Choroid plexus epithelial cell (primary cell): ENCODE results near the gene KRTAP10-11.
"Not testable (repeated sequence)": the region's sequence is repeated elsewhere in the genome, so short reads cannot be mapped to it uniquely, and the experiment has no call there.

Source experiments
- DNase-seq: peaks from one replicate; pipeline ENCODE4 v3.0.0-alpha.2; 2010; ENCODE audit warnings: low read depth
- H3K4me3 ChIP-seq: 2 replicates; pipeline ENCODE4 v1.5.1; 2011; ENCODE audit warnings: low read depth, mild to moderate bottlenecking, control low read depth, low read length, moderate library complexity
- CTCF ChIP-seq: conservative IDR thresholded peaks from 2 replicates; pipeline ENCODE4 v1.5.1; 2011; ENCODE audit warnings: low read depth, mild to moderate bottlenecking, control low read depth, inconsistent platforms, low read length, moderate library complexity

Gene KRTAP10-11

DNA sequence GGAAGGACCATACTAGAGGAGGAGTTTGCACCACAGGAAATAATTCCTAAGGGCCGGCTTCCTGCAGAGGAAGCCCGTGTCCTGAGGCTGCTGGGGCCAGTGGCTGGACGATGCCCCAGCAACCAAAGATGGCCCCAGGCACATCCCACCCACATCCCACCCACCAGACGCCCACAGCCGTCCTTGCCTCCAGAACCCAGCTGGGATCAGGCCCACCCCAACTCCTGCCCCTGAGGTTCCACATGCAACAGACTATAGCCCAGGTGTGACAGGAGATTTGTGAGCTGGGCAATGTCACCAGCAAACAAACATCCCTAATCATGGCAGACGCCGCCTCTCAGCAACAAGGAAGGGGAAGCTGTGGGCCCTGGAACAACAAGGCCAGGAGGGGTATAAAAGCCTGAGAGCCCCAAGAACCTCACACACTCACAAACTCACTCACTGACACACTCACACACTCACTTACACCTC is 19.5 kb upstream of the KRTAP10-11 start, which contains the start of gene KRTAP10-9:
TSS of gene KRTAP10-9 (plus strand) at position 421 of the 471 bp plus-strand sequence. CDS start 79 bp downstream, outside the sequence.
- no peak within 1 kb of the TSS for H3K4me3 ChIP-seq
- no peak for TF ChIP-seq CTCF
- DNase-seq: no peak

DNA sequence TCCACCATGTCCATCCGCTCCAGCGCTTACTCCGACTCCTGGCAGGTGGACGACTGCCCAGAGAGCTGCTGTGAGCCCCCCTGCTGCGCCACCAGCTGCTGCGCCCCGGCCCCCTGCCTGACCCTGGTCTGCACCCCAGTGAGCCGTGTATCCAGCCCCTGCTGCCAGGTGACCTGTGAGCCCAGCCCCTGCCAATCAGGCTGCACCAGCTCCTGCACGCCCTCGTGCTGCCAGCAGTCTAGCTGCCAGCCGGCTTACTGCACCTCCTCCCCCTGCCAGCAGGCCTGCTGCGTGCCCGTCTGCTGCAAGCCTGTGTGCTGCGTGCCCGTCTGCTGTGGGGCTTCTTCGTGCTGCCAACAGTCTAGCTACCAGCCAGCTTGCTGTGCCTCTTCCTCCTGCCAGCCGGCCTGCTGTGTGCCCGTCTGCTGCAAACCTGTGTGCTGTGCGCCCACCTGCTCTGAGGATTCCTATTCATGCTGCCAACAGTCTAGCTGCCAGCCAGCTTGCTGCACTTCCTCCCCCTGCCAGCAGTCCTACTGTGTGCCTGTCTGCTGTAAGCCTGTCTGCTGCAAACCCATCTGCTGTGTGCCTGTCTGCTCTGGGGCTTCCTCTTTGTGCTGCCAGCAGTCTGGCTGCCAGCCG is 18.9 kb upstream of the KRTAP10-11 start:
- not testable (repeated sequence) for DNase-seq, H3K4me3 ChIP-seq

- DNase-seq: not testable (repeated sequence)
Observed at GRCh38 chr21:44627831-44628233, 18.4 kb upstream of the KRTAP10-11 start.

DNA sequence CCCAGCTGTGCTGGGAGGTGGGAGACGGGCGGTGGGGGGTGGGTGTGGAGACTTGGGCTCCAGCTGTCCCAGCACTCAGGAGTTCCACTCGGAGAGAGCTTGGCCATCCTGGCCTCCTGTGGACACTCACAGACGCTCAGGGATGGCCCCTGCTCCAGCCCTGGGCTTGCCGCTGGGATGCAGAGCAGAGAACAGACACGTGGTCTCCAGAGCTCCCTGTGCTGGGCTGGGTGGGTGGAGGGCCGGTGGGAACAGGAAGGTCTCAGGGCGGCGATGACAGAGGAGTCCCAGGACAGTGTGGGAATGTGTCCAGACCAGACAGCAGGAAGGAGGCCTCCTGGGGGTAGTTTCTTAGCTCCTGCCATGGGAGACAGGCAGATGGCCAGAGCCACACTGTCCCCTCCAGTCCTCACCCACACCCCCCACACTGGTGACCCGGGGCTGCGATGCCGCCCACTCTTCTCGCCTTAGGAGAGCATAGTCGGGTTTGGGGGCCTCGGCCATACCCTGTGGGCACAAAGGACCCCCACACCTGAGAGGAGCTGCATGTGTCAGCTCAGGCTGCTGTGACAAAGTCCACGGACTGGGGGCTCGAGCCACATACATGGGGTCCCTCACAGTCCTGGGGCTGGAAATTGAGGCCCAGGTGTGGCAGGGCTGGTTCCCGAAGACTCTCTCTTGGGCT is 17.4 kb upstream of the KRTAP10-11 start:
- DNase-seq: no peak
- no peak for TF ChIP-seq CTCF
- H3K4me3 ChIP-seq: no peak overlapping the region

More at GRCh38 chr21:44627831-44628233, 18.4 kb upstream of the KRTAP10-11 start:
- H3K4me3 ChIP-seq: not testable (repeated sequence)

GRCh38 chr21:44630440-44630839 is 15.8 kb upstream of the KRTAP10-11 start:
- TF ChIP-seq CTCF: no peak
- no peak for DNase-seq
- H3K4me3 ChIP-seq: no peak overlapping the region

DNA sequence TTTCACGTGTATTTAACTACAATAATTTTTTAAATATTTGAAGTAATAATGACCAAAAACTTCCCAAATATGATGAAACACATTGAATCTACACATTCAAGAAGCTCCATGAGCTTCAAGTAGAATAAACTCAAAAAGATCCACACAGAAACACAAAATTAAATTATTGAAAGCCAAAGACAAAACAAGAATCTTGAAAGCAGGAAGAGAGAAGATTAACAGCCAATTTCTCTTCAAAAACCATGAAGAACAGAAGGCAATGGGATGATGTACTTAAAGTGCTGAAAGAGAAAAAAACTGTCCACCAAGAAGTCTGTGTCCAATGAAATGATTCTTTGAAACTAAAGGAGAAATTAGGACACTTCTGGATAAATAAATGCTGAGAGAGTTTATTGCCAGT is 14.1 kb upstream of the KRTAP10-11 start:
- DNase-seq: no peak
- no peak for TF ChIP-seq CTCF
- H3K4me3 ChIP-seq: no peak overlapping the region

DNA sequence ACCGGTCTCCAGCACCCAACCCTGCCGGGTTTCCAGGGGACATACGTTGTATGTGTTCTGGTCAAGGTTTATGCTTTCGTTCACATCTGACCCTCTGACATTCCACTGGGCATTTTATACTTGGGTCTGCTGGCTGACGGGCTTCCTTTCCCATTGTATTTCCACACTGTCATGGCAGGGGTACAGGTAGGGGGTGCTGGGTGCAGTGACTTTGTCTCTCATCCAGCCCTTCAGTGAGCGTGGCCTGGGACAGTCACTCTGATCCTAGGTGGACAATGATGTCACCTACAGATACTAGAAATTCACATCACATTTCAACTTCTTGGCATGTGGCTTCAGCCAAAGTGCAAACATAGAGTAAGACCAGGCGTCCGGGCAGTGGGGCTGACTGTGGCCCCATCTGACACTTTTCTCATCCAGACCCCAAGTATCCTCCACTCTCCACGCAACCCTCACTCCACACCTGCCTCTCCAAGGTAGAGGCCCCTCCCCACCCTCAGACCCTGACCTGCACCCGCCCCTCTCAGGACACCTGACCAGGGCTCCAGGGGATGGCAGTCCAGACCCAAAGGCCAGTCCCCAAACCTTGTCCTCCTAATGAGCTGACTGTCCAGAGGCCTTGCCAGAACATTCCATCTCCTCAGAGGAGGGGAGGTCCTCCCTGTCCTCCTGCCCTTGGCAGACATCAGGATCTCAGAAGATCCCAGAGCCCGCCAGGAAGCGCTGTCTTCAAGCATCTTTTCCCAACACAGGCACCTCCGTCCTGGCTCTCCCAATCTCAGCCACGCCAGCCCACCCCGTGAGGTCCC is 9.8 kb upstream of the KRTAP10-11 start:
- no peak overlapping the region for H3K4me3 ChIP-seq
- DNase-seq: no peak
- TF ChIP-seq CTCF: no peak
